Spleen (tissue), 7 donors: Measurements from ENCODE around the gene TSC22D4.

ENCODE experiments used
- CTCF ChIP-seq, 11 experiments: fragments of 200-600 bp in 7 of 11; fragments of 450-650 bp in 4 of 11; sonication (generic) in 4 of 11; IDR thresholded peaks in 8 of 11; conservative IDR thresholded peaks in 3 of 11; 1 replicate in 7 of 11; 2 replicates in 4 of 11; pipeline versions ENCODE4 v1.4.0 to v1.8.0; 2016 to 2021; ENCODE audit warnings: antibody characterized with exemption in 11 of 11, inconsistent platforms in 4 of 11, mild to moderate bottlenecking in 1 of 11
- POLR2A ChIP-seq, 3 donors: fragments of 450-650 bp; IDR thresholded peaks; one replicate each; pipeline ENCODE4 v1.5.1; 2017; ENCODE audit warnings: antibody characterized with exemption in 3 of 3, mild to moderate bottlenecking in 1 of 3
- donor health status: DM: no; HTN: no; CAD: no; lungs with moderate emphysema.
- donor health status: DM: no; HTN: no; CAD: no.
- donor health status: DM: no; HTN: no; CAD: no.

DNA sequence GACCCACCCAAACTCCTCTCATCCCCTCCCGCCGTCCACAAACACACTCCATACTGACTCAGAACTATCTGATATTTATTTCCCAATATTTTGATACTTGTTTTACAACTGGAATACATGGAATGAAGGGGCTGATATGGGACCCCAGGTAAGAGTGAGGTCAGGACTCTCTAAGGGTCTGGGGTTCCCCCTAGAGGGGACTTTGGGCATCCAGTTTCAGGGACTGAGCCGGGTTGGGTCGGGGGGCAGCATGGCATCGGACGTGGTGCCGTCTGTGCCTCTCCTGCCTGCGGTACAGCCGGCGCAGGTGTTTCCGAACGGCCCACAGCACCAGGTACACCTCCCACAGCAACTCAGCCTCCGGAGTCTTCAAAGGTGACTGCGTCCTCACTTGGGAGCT is 22.5 kb downstream of the TSC22D4 start:
- TF ChIP-seq CTCF (IDR thresholded peaks at IDR 0.05 in 8 of 11, conservative IDR thresholded peaks at IDR 0.05 in 3 of 11) (no peak), POLR2A (IDR thresholded peaks at IDR 0.05) (no peak)
